ENCODE measurements around the gene TRPM7.

The TRPM7 gene

GRCh38 chr15:50544368-50544767, 142.2 kb downstream of the TRPM7 start:
- Histone ChIP-seq H2AFZ (ENCODE audit: low read length) (no peak overlapping the region), H3K79me2 (ENCODE audit: low read length) (no peaks in the 10 kb centered on the region), H3F3A (ENCODE audit: insufficient read depth, low read length) (no peaks in the 10 kb centered on the region), H3K27ac (ENCODE audit: low read length) (no peak overlapping the region), H3K36me3 (replicated peaks; ENCODE audit: insufficient read depth, low read length) (no peaks in the 10 kb centered on the region), H3K9me2 (replicated peaks; ENCODE audit: insufficient read depth, low read length) (no peaks in the 10 kb centered on the region), H3K9me3 (replicated peaks; ENCODE audit: insufficient read depth, low read length) (no peaks in the 10 kb centered on the region), H3K9ac (ENCODE audit: low read length) (no peak overlapping the region), H3K4me2 (ENCODE audit: low read depth, low read length) (no peak overlapping the region), H3K27me3 (replicated peaks; ENCODE audit: insufficient read depth, low read length) (no peaks in the 10 kb centered on the region), H4K20me1 (ENCODE audit: insufficient read depth, low read length) (no peaks in the 10 kb centered on the region), H3K4me3 (ENCODE audit: low read length) (no peak overlapping the region), H3K4me1 (ENCODE audit: low read length) (no peaks in the 10 kb centered on the region)
- DNase-seq, result no peak
- TF ChIP-seq EZH2phosphoT487 (IDR thresholded peaks at IDR 0.05; ENCODE audit: low read length), result no peak
- TF ChIP-seq EZH2 (optimal IDR thresholded peaks at IDR 0.05; ENCODE audit: low read depth, low read length), result no peak
- TF ChIP-seq CTCF (IDR thresholded peaks at IDR 0.05; ENCODE audit: low read length), result no peak

GRCh38 chr15:50543556-50543955, 143.0 kb downstream of the TRPM7 start:
- Histone ChIP-seq H3K27ac (ENCODE audit: low read length) (no peak overlapping the region), H2AFZ (ENCODE audit: low read length) (no peak overlapping the region), H3F3A (ENCODE audit: insufficient read depth, low read length) (no peaks in the 10 kb centered on the region), H3K36me3 (replicated peaks; ENCODE audit: insufficient read depth, low read length) (no peaks in the 10 kb centered on the region), H3K4me2 (ENCODE audit: low read depth, low read length) (no peak overlapping the region), H3K9me2 (replicated peaks; ENCODE audit: insufficient read depth, low read length) (no peaks in the 10 kb centered on the region), H4K20me1 (ENCODE audit: insufficient read depth, low read length) (no peaks in the 10 kb centered on the region), H3K4me1 (ENCODE audit: low read length) (no peaks in the 10 kb centered on the region), H3K4me3 (ENCODE audit: low read length) (no peak overlapping the region), H3K27me3 (replicated peaks; ENCODE audit: insufficient read depth, low read length) (no peaks in the 10 kb centered on the region), H3K9ac (ENCODE audit: low read length) (no peak overlapping the region), H3K79me2 (ENCODE audit: low read length) (no peaks in the 10 kb centered on the region), H3K9me3 (replicated peaks; ENCODE audit: insufficient read depth, low read length) (no peaks in the 10 kb centered on the region)
- DNase-seq, result no peak
- TF ChIP-seq EZH2 (optimal IDR thresholded peaks at IDR 0.05; ENCODE audit: low read depth, low read length), result no peak
- TF ChIP-seq CTCF (IDR thresholded peaks at IDR 0.05; ENCODE audit: low read length), result no peak
- no peak for TF ChIP-seq EZH2phosphoT487 (IDR thresholded peaks at IDR 0.05; ENCODE audit: low read length)

- Histone ChIP-seq H3K36me3 (replicated peaks; ENCODE audit: insufficient read depth, low read length) (no peaks in the 10 kb centered on the region), H3K9me3 (replicated peaks; ENCODE audit: insufficient read depth, low read length) (no peaks in the 10 kb centered on the region), H3K4me1 (ENCODE audit: low read length) (no peaks in the 10 kb centered on the region), H3K9ac (ENCODE audit: low read length) (no peak overlapping the region), H3F3A (ENCODE audit: insufficient read depth, low read length) (no peaks in the 10 kb centered on the region), H3K27ac (ENCODE audit: low read length) (no peak overlapping the region), H3K79me2 (ENCODE audit: low read length) (no peaks in the 10 kb centered on the region), H3K4me2 (ENCODE audit: low read depth, low read length) (no peak overlapping the region), H3K4me3 (ENCODE audit: low read length) (no peak overlapping the region), H4K20me1 (ENCODE audit: insufficient read depth, low read length) (no peaks in the 10 kb centered on the region), H3K27me3 (replicated peaks; ENCODE audit: insufficient read depth, low read length) (no peaks in the 10 kb centered on the region), H2AFZ (ENCODE audit: low read length) (no peak overlapping the region), H3K9me2 (replicated peaks; ENCODE audit: insufficient read depth, low read length) (no peaks in the 10 kb centered on the region)
- DNase-seq, result no peak
- TF ChIP-seq EZH2phosphoT487 (IDR thresholded peaks at IDR 0.05; ENCODE audit: low read length) (no peak), CTCF (IDR thresholded peaks at IDR 0.05; ENCODE audit: low read length) (no peak), EZH2 (optimal IDR thresholded peaks at IDR 0.05; ENCODE audit: low read depth, low read length) (no peak)
These were observed 143.7 kb downstream of the TRPM7 start for GRCh38 chr15:50542887-50543210.

Data from MM.1S (cell line).